Stimulated activated CD4-positive, alpha-beta T cell treated with anti-CD3 and anti-CD28 coated beads, Interleukin-4, amount 100 ng/mL, for 24 hours (primary cell): ENCODE data around the gene CATSPER3.

ENCODE experiments used
- DNase-seq: peaks from one replicate; pipeline ENCODE4 v3.0.0-alpha.2; 2020

CATSPER3 gene

GRCh38 chr5:135012033-135012588 lies 44.4 kb downstream of the CATSPER3 start:
- DNase-seq = no peak

DNA sequence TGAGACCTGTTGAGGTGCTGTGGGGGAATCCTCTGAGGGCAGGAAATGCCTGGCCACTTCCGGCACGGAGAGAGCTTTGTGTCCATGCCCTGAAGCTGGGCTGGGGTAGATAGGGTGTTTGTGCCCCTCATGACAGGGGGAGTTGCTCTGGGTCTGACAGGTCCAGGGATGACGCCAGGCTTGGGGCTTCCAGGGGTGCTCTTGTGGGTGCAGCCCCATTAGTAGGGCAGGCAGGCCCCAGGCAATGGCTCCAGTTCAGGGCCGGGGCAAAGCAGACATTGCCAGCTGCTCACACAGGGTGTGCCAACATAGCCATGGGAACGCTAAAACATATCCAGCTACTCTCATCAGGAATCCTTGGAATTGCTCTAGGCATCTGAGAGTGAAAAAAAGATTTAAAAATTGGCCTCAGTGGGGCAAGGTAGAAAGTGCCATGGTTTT lies 45.3 kb downstream of the CATSPER3 start:
- DNase-seq = no peak

- no peak for DNase-seq
Observed at GRCh38 chr5:135013445-135013844, 45.7 kb downstream of the CATSPER3 start.

DNA sequence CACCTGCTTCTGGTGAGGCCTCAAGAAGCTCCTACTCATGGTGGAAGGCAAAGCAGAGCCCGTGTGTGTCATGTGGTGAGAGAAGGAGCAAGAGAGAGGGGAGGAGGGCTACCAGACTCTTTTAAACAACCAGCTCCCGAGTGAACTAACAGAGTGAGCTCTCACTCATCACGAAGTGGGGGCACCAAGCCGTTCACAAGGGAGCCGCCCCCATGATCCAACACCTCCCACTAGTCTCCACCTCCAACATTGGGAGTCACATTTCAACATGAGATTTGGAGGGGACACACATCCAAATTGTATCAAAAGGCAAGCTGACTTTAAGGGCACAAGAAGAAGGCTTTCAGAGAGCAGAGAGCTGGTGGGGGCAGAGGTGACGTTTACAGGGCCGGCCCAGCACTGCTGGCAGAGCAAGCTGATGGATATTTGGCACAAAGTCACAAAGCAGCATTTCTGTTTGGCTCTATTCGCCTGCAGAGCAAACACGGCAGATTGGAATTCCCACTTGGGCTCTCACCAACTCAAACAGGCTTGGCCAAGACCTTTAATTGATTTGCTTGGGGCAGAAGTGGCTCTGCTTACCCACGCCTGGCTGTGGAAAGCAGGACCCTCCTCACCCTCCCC lies 46.4 kb downstream of the CATSPER3 start:
- no peak for DNase-seq

- no peak for DNase-seq
Observed at GRCh38 chr5:135015942-135016341, 48.2 kb downstream of the CATSPER3 start.

DNA sequence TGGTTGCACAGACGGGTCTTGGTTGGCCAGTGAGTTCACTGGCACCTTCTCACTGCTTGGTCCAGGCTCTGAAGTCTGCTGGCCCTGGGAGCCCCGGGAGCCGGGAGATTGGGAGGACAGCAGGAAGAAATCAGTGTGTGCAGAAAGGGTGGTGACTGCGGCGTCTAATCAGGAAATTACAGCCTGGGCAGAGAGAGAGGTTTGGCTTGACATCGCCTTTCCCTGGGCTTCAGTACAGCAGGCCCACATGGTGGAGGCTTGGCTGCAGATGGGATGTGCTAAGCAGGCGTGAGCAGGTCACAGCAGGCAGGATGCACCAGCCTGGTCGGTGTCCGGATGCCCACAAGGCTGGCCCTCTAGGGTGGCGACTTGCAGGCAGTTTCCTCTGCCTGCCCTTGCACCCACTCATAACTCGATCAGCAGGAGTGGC lies 49.2 kb downstream of the CATSPER3 start:
- DNase-seq = no peak

GRCh38 chr5:135018457-135018856 lies 50.8 kb downstream of the CATSPER3 start:
- no peak for DNase-seq

GRCh38 chr5:135019314-135019713 lies 51.6 kb downstream of the CATSPER3 start:
- no peak for DNase-seq

- no peak for DNase-seq
Observed at GRCh38 chr5:135020111-135020895, 52.6 kb downstream of the CATSPER3 start.

- DNase-seq = no peak
Observed at GRCh38 chr5:135024956-135025729, 57.4 kb downstream of the CATSPER3 start.

- DNase-seq = no peak
Observed at GRCh38 chr5:135025730-135026644, 58.3 kb downstream of the CATSPER3 start.

DNA sequence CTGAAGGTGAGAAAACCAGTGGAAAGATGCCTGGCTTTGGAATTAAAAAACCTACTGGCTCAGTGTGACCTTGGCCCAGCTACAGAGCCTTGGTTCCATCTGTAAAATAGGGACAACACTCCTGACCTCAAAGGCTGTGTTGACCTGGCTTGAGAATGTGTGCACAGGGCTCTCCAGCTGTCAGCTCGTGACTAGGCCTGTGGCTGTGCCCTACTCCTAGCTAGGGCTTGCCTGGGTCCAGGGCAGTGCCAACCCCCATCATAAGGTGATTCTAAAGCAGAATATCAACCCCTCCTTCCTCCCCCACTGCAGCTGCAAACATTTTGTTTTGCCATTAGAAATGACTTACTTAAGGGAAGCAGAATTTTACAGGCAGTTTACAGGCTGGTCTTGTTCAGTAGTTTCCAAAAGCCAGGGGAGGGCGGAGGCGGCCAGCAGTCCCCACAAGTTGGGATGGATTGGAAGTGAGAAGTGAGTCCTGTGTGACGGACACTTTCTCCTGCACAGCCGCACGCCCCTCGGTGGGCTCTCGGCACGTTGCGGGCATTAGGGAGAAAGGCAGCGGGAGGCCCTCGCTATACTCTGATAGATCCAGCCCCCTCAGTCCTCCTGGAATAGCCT lies 59.0 kb downstream of the CATSPER3 start:
- no peak for DNase-seq

GRCh38 chr5:135027266-135027696 lies 59.6 kb downstream of the CATSPER3 start:
- DNase-seq = no peak

DNA sequence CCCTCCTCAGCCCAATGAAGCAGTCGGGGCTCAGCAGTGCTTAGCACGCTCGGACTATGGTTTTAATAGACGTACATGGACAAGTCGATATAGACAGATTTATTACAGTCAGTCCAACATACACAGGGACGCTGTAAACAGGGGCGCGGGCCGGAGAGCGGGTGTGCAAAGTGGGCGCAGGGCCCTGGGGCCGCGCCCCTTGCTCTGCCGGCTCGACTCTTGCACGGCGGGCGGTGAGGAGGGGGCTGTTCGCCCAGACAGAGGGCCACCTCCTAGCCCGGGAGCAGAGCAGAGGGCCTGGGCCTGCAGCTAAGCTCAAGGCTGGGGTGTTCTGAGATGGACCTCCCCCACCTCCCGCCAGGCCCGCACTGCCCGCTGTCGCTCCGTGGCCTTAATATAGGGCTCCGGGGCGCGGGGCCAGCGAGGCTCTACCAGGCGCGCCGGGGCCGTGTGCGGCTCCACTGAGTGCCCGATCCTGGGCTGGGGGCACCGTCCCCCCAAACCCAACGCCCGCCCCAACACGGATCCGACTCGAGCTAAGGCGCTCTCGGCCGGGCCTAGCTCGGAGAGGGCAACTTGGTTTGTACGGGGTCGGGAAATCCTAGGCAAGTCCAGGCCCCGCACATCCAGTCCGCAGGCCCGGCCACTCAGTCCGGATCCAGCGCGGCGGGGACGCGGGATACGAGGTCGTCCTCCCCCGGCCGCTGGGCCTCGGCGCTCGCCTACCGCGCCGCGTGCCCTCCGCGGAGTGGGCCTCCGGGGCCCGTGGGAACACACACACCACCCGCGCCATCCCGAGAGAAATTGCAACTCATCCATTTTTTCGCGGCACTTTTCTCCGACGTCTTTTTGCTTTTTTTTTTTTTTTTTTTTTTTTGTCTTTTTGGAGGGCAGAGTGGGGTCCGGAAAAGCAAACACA lies 60.2 kb downstream of the CATSPER3 start:
- no peak for DNase-seq

DNA sequence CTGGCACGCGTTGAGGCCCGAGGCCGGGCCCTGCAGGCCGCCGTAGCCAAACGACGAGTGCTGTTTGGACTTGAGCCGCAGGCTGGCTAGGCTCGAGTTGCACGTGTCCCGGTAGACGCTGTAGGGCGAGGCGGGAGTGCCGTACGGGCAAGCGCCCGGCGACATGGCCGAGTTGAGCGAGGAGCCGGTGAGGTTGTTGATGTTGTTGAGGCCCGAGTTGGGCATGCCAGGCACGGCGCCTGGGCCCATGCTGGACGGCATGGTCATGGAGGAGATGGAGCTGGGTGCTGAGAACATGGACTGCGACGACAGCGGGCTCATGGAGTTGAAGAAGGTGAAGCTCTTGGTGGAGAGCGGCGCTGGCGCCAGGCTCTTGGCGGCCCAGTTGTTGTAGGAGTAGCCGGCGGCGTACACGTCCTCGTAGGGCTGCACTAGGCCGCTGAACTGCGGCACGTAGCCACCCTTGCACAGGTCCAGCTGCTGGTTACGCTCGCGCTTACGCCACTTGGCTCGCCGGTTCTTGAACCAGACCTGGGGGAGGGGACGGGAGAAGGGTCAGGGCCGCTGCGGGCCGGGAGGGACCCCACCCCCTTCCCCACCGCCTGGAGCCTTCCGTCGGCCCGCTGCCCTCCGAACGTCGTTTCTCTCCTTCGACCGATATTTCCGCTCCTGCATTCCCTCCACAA lies 61.2 kb downstream of the CATSPER3 start:
- DNase-seq = no peak

- DNase-seq = no peak
Observed at GRCh38 chr5:135029477-135030122, 61.9 kb downstream of the CATSPER3 start.

GRCh38 chr5:135030123-135030955 lies 62.6 kb downstream of the CATSPER3 start:
- DNase-seq = no peak
